Loucy (cell line): ENCODE data around the gene ZNF74.

ENCODE experiments used
- H2AFZ ChIP-seq: fragments of 200-600 bp; sonication (generic); 2 replicates; pipeline ENCODE4 v1.6.0; 2016; ENCODE audit warnings: antibody characterized with exemption, mild to moderate bottlenecking, low read length, moderate library complexity
- H3F3A ChIP-seq: fragments of 200-600 bp; 2 replicates; pipeline ENCODE4 v1.6.0; 2016; ENCODE audit warnings: antibody characterized with exemption, low read depth, mild to moderate bottlenecking
- H3K27me3 ChIP-seq: fragments of 200-600 bp; sonication (generic); 2 replicates; pipeline ENCODE4 v1.6.1; 2014; ENCODE audit warnings: low read length, mild to moderate bottlenecking; ENCODE audit not compliant: insufficient read depth, poor library complexity, severe bottlenecking
- H3K36me3 ChIP-seq: fragments of 200-600 bp; sonication (generic); 2 replicates; pipeline ENCODE4 v1.6.1; 2016; ENCODE audit warnings: low read length; ENCODE audit not compliant: insufficient read depth
- H3K4me1 ChIP-seq: fragments of 200-600 bp; sonication (generic); 2 replicates; pipeline ENCODE4 v1.5.1; 2014; ENCODE audit warnings: low read length, mild to moderate bottlenecking; ENCODE audit not compliant: insufficient read depth, poor library complexity, severe bottlenecking
- H3K4me2 ChIP-seq: fragments of 200-600 bp; sonication (generic); 2 replicates; pipeline ENCODE4 v1.6.0; 2014; ENCODE audit warnings: antibody characterized with exemption, low read length, low read depth, mild to moderate bottlenecking; ENCODE audit not compliant: poor library complexity, severe bottlenecking
- H3K4me3 ChIP-seq: fragments of 200-600 bp; sonication (generic); 2 replicates; pipeline ENCODE4 v1.5.1; 2014; ENCODE audit warnings: low read length, mild to moderate bottlenecking, mixed read lengths; ENCODE audit not compliant: poor library complexity, severe bottlenecking
- H3K79me2 ChIP-seq: fragments of 200-600 bp; sonication (generic); 2 replicates; pipeline ENCODE4 v1.6.1; 2014; ENCODE audit warnings: low read length; ENCODE audit not compliant: insufficient read depth
- H3K9ac ChIP-seq: fragments of 200-600 bp; sonication (generic); 2 replicates; pipeline ENCODE4 v1.6.0; 2014; ENCODE audit warnings: mild to moderate bottlenecking, low read depth, low read length, moderate library complexity; ENCODE audit not compliant: poor library complexity, severe bottlenecking
- H3K9me2 ChIP-seq: fragments of 200-600 bp; sonication (generic); replicated peaks from 2 replicates; pipeline ENCODE4 v1.6.1; 2016; ENCODE audit warnings: low read depth, low read length, mixed read lengths
- H3K9me3 ChIP-seq: fragments of 200-600 bp; sonication (generic); 2 replicates; pipeline ENCODE4 v1.6.1; 2014; ENCODE audit warnings: mild to moderate bottlenecking, antibody characterized with exemption, low read length, low read depth; ENCODE audit not compliant: insufficient read depth
- H4K20me1 ChIP-seq: fragments of 200-600 bp; sonication (generic); 2 replicates; pipeline ENCODE4 v1.6.0; 2014; ENCODE audit warnings: antibody characterized with exemption, low read length, mild to moderate bottlenecking; ENCODE audit not compliant: insufficient read depth, poor library complexity, severe bottlenecking
- CTCF ChIP-seq: fragments of 200-600 bp; sonication (generic); conservative IDR thresholded peaks from 2 replicates; pipeline ENCODE4 v1.5.1; 2014; ENCODE audit warnings: mild to moderate bottlenecking, antibody characterized with exemption, low read length
- EZH2phosphoT487 ChIP-seq: fragments of 200-600 bp; IDR thresholded peaks from 2 replicates; pipeline ENCODE4 v1.6.1; 2018; ENCODE audit warnings: antibody characterized with exemption, mild to moderate bottlenecking, moderate library complexity, borderline replicate concordance

The ZNF74 gene

GRCh38 chr22:20456064-20456721 is 62.2 kb downstream of the ZNF74 start:
- Histone ChIP-seq H3K9ac (peak overlapping the region; percentile 55), H2AFZ (peak overlapping the region; percentile 93)

GRCh38 chr22:20456722-20457076 is 62.7 kb downstream of the ZNF74 start:
- Histone ChIP-seq H2AFZ (peak overlapping the region; percentile 93), H3K9me2 (no peaks in the 10 kb centered on the region), H3K36me3 (no peaks in the 10 kb centered on the region; the same call in 1 of the 2 replicates), H3K4me1 (peaks cover 10% of the 10 kb centered on the region), H3K27me3 (no peaks in the 10 kb centered on the region), H3K9me3 (no peaks in the 10 kb centered on the region), H4K20me1 (no peaks in the 10 kb centered on the region), H3K4me3 (no peak overlapping the region), H3K9ac (peak overlapping the region; percentile 55), H3K4me2 (peak overlapping the region; percentile 14), H3F3A (no peaks in the 10 kb centered on the region), H3K79me2 (no peaks in the 10 kb centered on the region)
- no peak for TF ChIP-seq EZH2phosphoT487
- no peak for TF ChIP-seq CTCF

More at GRCh38 chr22:20456064-20456721, 62.2 kb downstream of the ZNF74 start:
- Histone ChIP-seq H3K27me3 (no peaks in the 10 kb centered on the region), H3K9me2 (no peaks in the 10 kb centered on the region), H3K4me3 (peak overlapping the region; percentile 32), H3K79me2 (no peaks in the 10 kb centered on the region), H3K4me1 (peaks cover 10% of the 10 kb centered on the region), H3F3A (no peaks in the 10 kb centered on the region), H3K9me3 (no peaks in the 10 kb centered on the region), H3K36me3 (no peaks in the 10 kb centered on the region; the same call in 1 of the 2 replicates), H4K20me1 (no peaks in the 10 kb centered on the region), H3K4me2 (peak overlapping the region; percentile 43)
- TF ChIP-seq EZH2phosphoT487 (no peak), CTCF (peak; percentile 92)

DNA sequence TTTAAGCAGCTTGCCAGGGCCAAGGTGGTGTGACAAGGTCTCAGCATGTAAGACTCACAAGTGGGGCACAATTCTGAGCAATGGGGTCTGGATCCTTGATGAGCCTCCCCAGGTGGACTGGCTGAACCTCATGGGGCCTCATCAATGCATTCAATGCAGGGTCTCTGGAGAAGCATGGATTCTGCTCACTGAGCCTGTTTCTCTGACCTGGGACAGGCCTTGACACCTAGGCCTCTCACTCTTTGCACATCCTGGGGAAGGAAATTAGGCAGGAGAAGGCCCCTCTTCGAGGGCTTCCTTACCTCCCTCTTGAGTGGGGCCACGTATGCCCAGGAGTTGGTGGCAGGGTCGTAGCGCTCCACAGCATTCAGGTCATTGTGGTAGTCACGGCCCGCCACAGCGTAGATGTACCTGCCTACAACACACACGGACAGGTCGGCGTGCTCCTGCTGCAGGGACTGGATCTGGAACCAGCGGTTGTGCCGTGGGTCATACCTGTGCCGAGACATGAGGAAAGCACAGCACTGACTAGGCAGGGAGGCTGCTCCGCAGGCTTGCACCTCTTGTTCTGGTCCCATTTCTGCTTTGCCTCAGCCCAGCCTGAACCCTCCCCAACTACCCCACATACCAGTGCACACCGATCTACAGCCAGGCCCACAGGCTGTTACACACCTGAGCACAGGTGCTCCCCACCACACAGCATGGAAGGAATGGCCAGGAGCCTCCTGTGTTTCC is 63.7 kb downstream of the ZNF74 start:
- Histone ChIP-seq H3K9ac (no peak overlapping the region), H3K9me2 (no peaks in the 10 kb centered on the region), H4K20me1 (no peaks in the 10 kb centered on the region), H2AFZ (no peak overlapping the region), H3K27me3 (no peaks in the 10 kb centered on the region), H3K4me2 (no peak overlapping the region), H3K79me2 (no peaks in the 10 kb centered on the region), H3K4me1 (peaks cover 14% of the 10 kb centered on the region), H3K36me3 (no peaks in the 10 kb centered on the region; the same call in 1 of the 2 replicates), H3K4me3 (no peak overlapping the region), H3F3A (no peaks in the 10 kb centered on the region), H3K9me3 (no peaks in the 10 kb centered on the region)
- TF ChIP-seq CTCF = no peak
- no peak for TF ChIP-seq EZH2phosphoT487
